NB4 (cell line): ENCODE results near the gene EIF3F.

Experiments
- DNase-seq: peaks from one replicate; pipeline ENCODE4 v3.0.0; 2010; ENCODE audit warnings: low read depth
- H3K4me3 ChIP-seq: one replicate; pipeline ENCODE4 v1.5.1; 2011; ENCODE audit warnings: mild to moderate bottlenecking, low read depth, low read length, moderate library complexity
- MYC ChIP-seq: IDR thresholded peaks from 2 replicates; pipeline ENCODE4 v1.6.1; 2011; ENCODE audit warnings: low read depth, low read length
- POLR2A ChIP-seq: IDR thresholded peaks from 2 replicates; pipeline ENCODE4 v1.6.1; 2011; ENCODE audit warnings: mild to moderate bottlenecking; ENCODE audit not compliant: insufficient read length; ENCODE audit errors: extremely low read depth
- TF ChIP-seq, protein P1 (sequence below): IDR thresholded peaks from 2 replicates; pipeline ENCODE4 v1.6.1; 2011; ENCODE audit warnings: low read depth, low read length
- TF ChIP-seq, protein P2 (sequence below): IDR thresholded peaks from one replicate; pipeline ENCODE4 v1.5.1; 2012; ENCODE audit warnings: low read depth, low read length

EIF3F gene

DNA sequence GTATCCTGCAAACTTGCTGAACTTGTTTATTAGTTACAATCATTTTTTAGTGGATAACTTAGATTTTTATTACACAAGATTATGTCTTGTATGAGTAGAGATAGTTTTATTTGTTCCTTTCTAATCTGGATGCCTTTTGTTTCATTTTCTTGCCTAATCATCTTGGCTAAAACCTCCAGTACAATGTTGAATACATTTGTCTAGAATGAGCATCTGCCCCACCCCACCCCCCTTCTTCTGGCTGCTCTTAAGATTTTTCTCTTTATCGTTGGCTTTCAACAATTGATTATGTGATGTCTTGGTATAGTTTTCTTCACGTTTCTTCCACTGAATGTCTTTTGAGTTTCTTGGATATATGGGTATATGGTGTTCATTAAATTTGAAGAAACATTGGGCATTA lies 56.6 kb downstream of the EIF3F start:
- no peak overlapping the region for H3K4me3 ChIP-seq

DNA sequence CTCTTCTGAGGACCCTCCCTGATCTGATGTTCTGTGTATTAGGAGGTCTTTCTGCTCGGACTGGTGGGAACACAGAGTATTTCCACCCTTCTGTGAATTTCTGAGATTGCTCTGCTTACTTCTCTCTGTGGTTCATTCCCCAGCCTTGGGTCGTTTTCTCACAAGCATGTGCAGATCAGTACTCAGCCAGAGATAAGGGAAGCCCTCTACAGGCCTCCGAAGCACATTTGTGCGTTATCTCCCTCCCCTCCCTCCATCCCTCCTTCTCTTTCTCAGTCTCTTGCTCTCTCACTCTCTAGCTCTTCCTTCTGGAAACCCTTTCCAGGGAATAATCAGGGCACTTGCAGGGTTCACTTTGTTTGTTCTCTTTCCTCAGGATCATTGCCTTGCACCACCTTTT lies 58.7 kb downstream of the EIF3F start:
- TF ChIP-seq, protein P1, sequence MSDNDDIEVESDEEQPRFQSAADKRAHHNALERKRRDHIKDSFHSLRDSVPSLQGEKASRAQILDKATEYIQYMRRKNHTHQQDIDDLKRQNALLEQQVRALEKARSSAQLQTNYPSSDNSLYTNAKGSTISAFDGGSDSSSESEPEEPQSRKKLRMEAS, result no peak
- TF ChIP-seq MYC (no peak), POLR2A (no peak)
- TF ChIP-seq, protein P2, sequence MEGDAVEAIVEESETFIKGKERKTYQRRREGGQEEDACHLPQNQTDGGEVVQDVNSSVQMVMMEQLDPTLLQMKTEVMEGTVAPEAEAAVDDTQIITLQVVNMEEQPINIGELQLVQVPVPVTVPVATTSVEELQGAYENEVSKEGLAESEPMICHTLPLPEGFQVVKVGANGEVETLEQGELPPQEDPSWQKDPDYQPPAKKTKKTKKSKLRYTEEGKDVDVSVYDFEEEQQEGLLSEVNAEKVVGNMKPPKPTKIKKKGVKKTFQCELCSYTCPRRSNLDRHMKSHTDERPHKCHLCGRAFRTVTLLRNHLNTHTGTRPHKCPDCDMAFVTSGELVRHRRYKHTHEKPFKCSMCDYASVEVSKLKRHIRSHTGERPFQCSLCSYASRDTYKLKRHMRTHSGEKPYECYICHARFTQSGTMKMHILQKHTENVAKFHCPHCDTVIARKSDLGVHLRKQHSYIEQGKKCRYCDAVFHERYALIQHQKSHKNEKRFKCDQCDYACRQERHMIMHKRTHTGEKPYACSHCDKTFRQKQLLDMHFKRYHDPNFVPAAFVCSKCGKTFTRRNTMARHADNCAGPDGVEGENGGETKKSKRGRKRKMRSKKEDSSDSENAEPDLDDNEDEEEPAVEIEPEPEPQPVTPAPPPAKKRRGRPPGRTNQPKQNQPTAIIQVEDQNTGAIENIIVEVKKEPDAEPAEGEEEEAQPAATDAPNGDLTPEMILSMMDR, result no peak
- DNase-seq, result no peak
- H3K4me3 ChIP-seq, result no peak overlapping the region

More for the DNA sequence above, 56.6 kb downstream of the EIF3F start:
- TF ChIP-seq, protein P1, result no peak
- no peak for DNase-seq

DNA sequence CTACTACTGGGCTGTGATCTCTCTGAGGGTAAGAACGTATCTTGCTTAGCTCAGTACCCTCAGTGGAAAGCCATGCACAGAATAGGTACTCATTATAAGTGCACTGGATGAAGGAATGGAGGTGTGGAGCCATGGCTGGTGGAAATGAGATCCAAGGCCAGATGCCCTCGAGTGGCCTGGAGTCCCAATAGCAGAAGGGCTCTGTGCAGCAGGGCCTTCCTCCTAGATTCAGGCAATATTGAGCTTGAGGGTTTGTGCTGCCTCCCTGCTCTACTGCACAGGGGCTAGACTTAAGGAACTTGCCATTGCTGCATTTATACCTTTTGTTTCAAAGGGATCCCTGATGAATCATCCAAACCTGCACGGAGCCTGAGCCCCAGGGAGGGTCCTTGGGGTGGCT lies 60.2 kb downstream of the EIF3F start:
- no peak overlapping the region for H3K4me3 ChIP-seq
- TF ChIP-seq POLR2A (no peak), MYC (no peak)
- TF ChIP-seq, protein P1, result no peak
- TF ChIP-seq, protein P2, result no peak
- DNase-seq, result no peak

DNA sequence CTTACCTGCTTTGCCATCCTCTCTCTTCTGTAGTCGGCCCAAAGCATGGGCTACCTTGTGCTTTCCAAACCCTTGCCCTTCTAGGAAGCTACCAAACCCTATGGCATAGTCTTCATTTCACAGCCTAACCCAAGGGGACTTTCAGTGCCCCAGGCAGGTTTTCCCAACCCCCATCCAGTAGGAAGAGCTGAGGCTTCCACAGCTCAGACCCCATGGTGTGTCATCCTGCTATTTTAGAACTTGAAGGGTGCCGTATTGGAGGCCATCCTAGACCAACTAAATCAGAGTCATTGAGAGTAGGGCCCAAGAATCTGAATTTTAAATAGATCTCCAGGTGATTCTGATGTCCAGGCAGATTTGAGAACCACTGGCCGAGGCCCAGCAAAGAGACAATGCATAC lies 61.9 kb downstream of the EIF3F start:
- no peak for DNase-seq
- TF ChIP-seq, protein P1, result no peak
- TF ChIP-seq MYC (no peak), POLR2A (no peak)
- TF ChIP-seq, protein P2, result no peak
- no peak overlapping the region for H3K4me3 ChIP-seq
